ENCODE results near the gene RHBDL1. TPM values are rescaled to one million over a fixed set of nuclear protein-coding genes. Genes with fewer than 3 reads are reported as not detected.
A peak's percentile ranks its signal among the peaks of the same experiment; 100 is the strongest.
"Not testable (repeated sequence)": the region's sequence is repeated elsewhere in the genome, so short reads cannot be mapped to it uniquely, and the experiment has no call there.

RHBDL1 gene
- polyA plus RNA-seq, 3 donors = 1.6 to 2.5 (median 1.8) TPM

GRCh38 chr16:705431-706188, 30.1 kb downstream of the RHBDL1 start, which contains the start of gene FBXL16:
Gene FBXL16 (minus strand): TSS chr16:705801. CDS start chr16:697405, 8,396 bp downstream.
- DNase-seq = no peak

GRCh38 chr16:706189-707061, 31.0 kb downstream of the RHBDL1 start:
- no peak for DNase-seq

- DNase-seq = no peak
These were observed 31.6 kb downstream of the RHBDL1 start for GRCh38 chr16:707062-707538.

- no peak for DNase-seq
These were observed 32.5 kb downstream of the RHBDL1 start for GRCh38 chr16:708019-708418.

- no peak for DNase-seq
These were observed 33.5 kb downstream of the RHBDL1 start for GRCh38 chr16:708959-709358.

GRCh38 chr16:709566-710499, 34.4 kb downstream of the RHBDL1 start:
- no peak for DNase-seq

- no peak for DNase-seq
These were observed 35.1 kb downstream of the RHBDL1 start for GRCh38 chr16:710500-711075.

- no peak for DNase-seq
These were observed 35.6 kb downstream of the RHBDL1 start for GRCh38 chr16:711084-711483.

GRCh38 chr16:711548-712320, 36.3 kb downstream of the RHBDL1 start:
- DNase-seq = no peak

- DNase-seq = not testable (repeated sequence)
These were observed 37.3 kb downstream of the RHBDL1 start for GRCh38 chr16:712740-713250.

- DNase-seq = no peak
These were observed 38.6 kb downstream of the RHBDL1 start for GRCh38 chr16:714079-714478.

GRCh38 chr16:714558-715476, 39.3 kb downstream of the RHBDL1 start, which contains the start of gene METRN:
Gene METRN (plus strand): TSS chr16:715118. CDS start chr16:715290, 172 bp downstream.
- peak; percentile 86 for DNase-seq

GRCh38 chr16:715477-716199, 40.2 kb downstream of the RHBDL1 start:
- no peak for DNase-seq

- DNase-seq = no peak
These were observed 40.7 kb downstream of the RHBDL1 start for GRCh38 chr16:716200-716568.

- DNase-seq = no peak
These were observed 41.4 kb downstream of the RHBDL1 start for GRCh38 chr16:716768-717325.

GRCh38 chr16:717450-718245, 42.2 kb downstream of the RHBDL1 start:
- DNase-seq = no peak

GRCh38 chr16:718389-718788, 42.9 kb downstream of the RHBDL1 start:
- DNase-seq = no peak
